GM10266 (cell line): ENCODE results near the gene DEDD2.

ENCODE experiments used
- DNase-seq: peaks from one replicate; pipeline ENCODE4 v3.0.0; 2012; ENCODE audit errors: extremely low spot score
- CTCF ChIP-seq: IDR thresholded peaks from 2 replicates; pipeline ENCODE4 v1.5.1; 2012; ENCODE audit warnings: mild to moderate bottlenecking, low read depth; ENCODE audit not compliant: control insufficient read depth, insufficient read depth; ENCODE audit errors: missing control alignments

Gene DEDD2

GRCh38 chr19:42254089-42254849 lies 36.8 kb upstream of the DEDD2 start:
- DNase-seq = peak; percentile 73
- TF ChIP-seq CTCF = no peak

GRCh38 chr19:42253245-42254088 lies 36.0 kb upstream of the DEDD2 start:
- TF ChIP-seq CTCF = no peak
- peak; percentile 77 for DNase-seq

- no peak for TF ChIP-seq CTCF
- no peak for DNase-seq
Observed at GRCh38 chr19:42252365-42253244, 35.1 kb upstream of the DEDD2 start.

GRCh38 chr19:42251572-42252358 lies 34.3 kb upstream of the DEDD2 start:
- no peak for DNase-seq

GRCh38 chr19:42250666-42251531 lies 33.4 kb upstream of the DEDD2 start:
- DNase-seq = no peak
- TF ChIP-seq CTCF = no peak

More at GRCh38 chr19:42251572-42252358, 34.3 kb upstream of the DEDD2 start:
- no peak for TF ChIP-seq CTCF
